GM12891 (cell line): ENCODE data around the gene PSMD13.

Source experiments
- POLR2A ChIP-seq: IDR thresholded peaks from 2 replicates; pipeline ENCODE4 v1.6.1; 2011; ENCODE audit warnings: low read depth, low read length, control low read depth
- SPI1 ChIP-seq: IDR thresholded peaks from 2 replicates; pipeline ENCODE4 v1.6.1; 2011; ENCODE audit warnings: low read depth, low read length, control low read depth

- TF ChIP-seq POLR2A (no peak), SPI1 (no peak)
Observed at GRCh38 chr11:257766-258493, 21.2 kb downstream of the PSMD13 start.
